CD8-positive, alpha-beta memory T cell (primary cell): Measurements from ENCODE around the gene PLEKHA6. TPM values are rescaled to one million over a fixed set of nuclear protein-coding genes. Genes with fewer than 3 reads are reported as not detected.

Source experiments
- CTCF ChIA-PET: fragments of 350-600 bp; sonication (Branson Sonifier 250); formaldehyde crosslinking; loops from one replicate; lab custom pipeline; 2021; ENCODE audit warnings: antibody characterized with exemption; lab: Charles Lee
- POLR2A ChIA-PET: fragments of 350-600 bp; sonication (Branson Sonifier 250); formaldehyde crosslinking; loops from one replicate; lab custom pipeline; 2021; ENCODE audit warnings: antibody characterized with exemption; lab: Charles Lee
- DNase-seq, 5 donors: peaks; one replicate each; pipeline versions ENCODE4 v3.0.0 to v3.0.0-alpha.2; 2020 to 2022; ENCODE audit warnings: mixed read lengths in 1 of 5
- H3K27ac ChIP-seq: one replicate; pipeline ENCODE4 v1.7.0; 2013; ENCODE audit warnings: low read depth, mild to moderate bottlenecking, low read length, moderate library complexity
- H3K27me3 ChIP-seq: 2 replicates; pipeline ENCODE4 v1.7.0; 2013; ENCODE audit warnings: low read length, mild to moderate bottlenecking; ENCODE audit not compliant: insufficient read depth, poor library complexity, severe bottlenecking
- H3K36me3 ChIP-seq: 2 replicates; pipeline ENCODE4 v1.7.0; 2013; ENCODE audit warnings: mild to moderate bottlenecking, low read length, moderate library complexity; ENCODE audit not compliant: insufficient read depth
- H3K4me1 ChIP-seq: 2 replicates; pipeline ENCODE4 v1.7.0; 2013; ENCODE audit warnings: mild to moderate bottlenecking, low read length, moderate library complexity; ENCODE audit not compliant: insufficient read depth
- H3K4me3 ChIP-seq: 2 replicates; pipeline ENCODE4 v1.7.0; 2013; ENCODE audit warnings: mild to moderate bottlenecking, low read length
- H3K9me3 ChIP-seq: 2 replicates; pipeline ENCODE4 v1.7.0; 2013; ENCODE audit warnings: mild to moderate bottlenecking, low read length
- H3K27ac Mint-ChIP-seq, 8 donors: one replicate each; pipeline ENCODE4 v1.8.0; 2020 to 2021; ENCODE audit warnings: mixed read lengths in 8 of 8, mild to moderate bottlenecking in 6 of 8, inconsistent platforms in 3 of 8, moderate library complexity in 3 of 8
- H3K27me3 Mint-ChIP-seq, 2 donors: one replicate each; pipeline ENCODE4 v1.8.0; 2020 to 2021; ENCODE audit warnings: mixed read lengths in 2 of 2, mild to moderate bottlenecking in 1 of 2, moderate library complexity in 1 of 2
- H3K36me3 Mint-ChIP-seq, 3 donors: one replicate each; pipeline ENCODE4 v1.8.0; 2020 to 2021; ENCODE audit warnings: mixed read lengths in 3 of 3, inconsistent platforms in 1 of 3, mild to moderate bottlenecking in 1 of 3
- H3K4me1 Mint-ChIP-seq, 3 donors: one replicate each; pipeline ENCODE4 v1.8.0; 2020 to 2021; ENCODE audit warnings: mixed read lengths in 3 of 3, inconsistent platforms in 1 of 3, mild to moderate bottlenecking in 1 of 3
- H3K4me3 Mint-ChIP-seq, 7 donors: one replicate each; pipeline ENCODE4 v1.8.0; 2020 to 2021; ENCODE audit warnings: mixed read lengths in 7 of 7, mild to moderate bottlenecking in 6 of 7, moderate library complexity in 4 of 7, inconsistent platforms in 2 of 7
- H3K9me3 Mint-ChIP-seq, 5 donors: one replicate each; pipeline ENCODE4 v1.8.0; 2020 to 2022; ENCODE audit warnings: mixed read lengths in 5 of 5, mild to moderate bottlenecking in 3 of 5, moderate library complexity in 2 of 5, inconsistent platforms in 1 of 5
- polyA plus RNA-seq: library from polyadenylated mRNA; unstranded; fragments of 300-500 nt; fragmentation: Illumina TruSeq; gene quantifications from one replicate; pipeline ENCODE4 v1.2.3, GENCODE V29; 2021
- total RNA-seq, 2 experiments: library from RNA; stranded (reverse); gene quantifications; one replicate each; pipeline ENCODE4 v1.2.3, GENCODE V29; 2021

PLEKHA6 gene
- total and polyA plus RNA-seq, 3 experiments from 2014 or later = 0.09 to 0.13 TPM; not detected in 1

DNA sequence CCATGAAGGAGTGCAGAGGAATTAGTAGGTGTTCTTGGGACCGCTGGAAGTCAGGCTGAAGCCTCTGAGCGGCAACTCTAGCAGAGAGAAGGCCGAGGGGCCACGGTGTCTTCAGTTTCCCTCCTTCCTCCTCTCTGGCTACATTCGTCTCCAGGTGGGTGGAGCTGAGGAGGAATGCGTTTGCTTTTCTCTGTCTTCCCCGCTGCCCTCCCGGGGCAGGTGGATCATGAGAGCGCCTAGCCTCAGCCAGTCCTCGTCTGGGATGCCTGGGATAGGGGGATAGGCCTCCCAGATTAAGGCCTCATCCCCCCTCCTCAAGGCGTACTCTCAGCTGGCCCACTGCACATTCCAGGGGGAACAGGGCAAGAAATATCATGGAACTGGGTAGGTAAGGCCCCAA, 138.5 kb downstream of the PLEKHA6 start:
- Mint-ChIP-seq H3K36me3 (no peaks in the 10 kb centered on the region), H3K9me3 (no peaks in the 10 kb centered on the region), H3K4me3 (no peak overlapping the region), H3K27ac (no peak overlapping the region), H3K4me1 (peaks cover 0 to 5% (median 0%) of the 10 kb centered on the region in 3 donors), H3K27me3 (peaks cover 1 to 10% of the 10 kb centered on the region in 2 donors)
- DNase-seq = no peak
- Histone ChIP-seq H3K4me3 (no peak overlapping the region), H3K27ac (no peak overlapping the region), H3K4me1 (no peaks in the 10 kb centered on the region), H3K36me3 (no peaks in the 10 kb centered on the region), H3K9me3 (no peaks in the 10 kb centered on the region), H3K27me3 (no peaks in the 10 kb centered on the region)
- ChIA-PET CTCF (no interaction called here), POLR2A (no interaction called here)

GRCh38 chr1:204219971-204220616, 139.6 kb downstream of the PLEKHA6 start:
- Mint-ChIP-seq H3K9me3 (no peaks in the 10 kb centered on the region), H3K27ac (no peak overlapping the region), H3K36me3 (no peaks in the 10 kb centered on the region), H3K4me1 (peaks cover 0 to 5% (median 0%) of the 10 kb centered on the region in 3 donors), H3K4me3 (no peak overlapping the region), H3K27me3 (peaks cover 1 to 10% of the 10 kb centered on the region in 2 donors)
- Histone ChIP-seq H3K9me3 (no peaks in the 10 kb centered on the region), H3K4me3 (no peak overlapping the region), H3K27me3 (no peaks in the 10 kb centered on the region), H3K4me1 (no peaks in the 10 kb centered on the region), H3K36me3 (no peaks in the 10 kb centered on the region), H3K27ac (no peak overlapping the region)
- POLR2A ChIA-PET = no interaction called here
- CTCF ChIA-PET = interaction anchor here (1.1 kb wide), 1 partner anchor 13 kb away, joined by 5 read pairs; no protein-coding TSS in a partner anchor
- DNase-seq = no peak

DNA sequence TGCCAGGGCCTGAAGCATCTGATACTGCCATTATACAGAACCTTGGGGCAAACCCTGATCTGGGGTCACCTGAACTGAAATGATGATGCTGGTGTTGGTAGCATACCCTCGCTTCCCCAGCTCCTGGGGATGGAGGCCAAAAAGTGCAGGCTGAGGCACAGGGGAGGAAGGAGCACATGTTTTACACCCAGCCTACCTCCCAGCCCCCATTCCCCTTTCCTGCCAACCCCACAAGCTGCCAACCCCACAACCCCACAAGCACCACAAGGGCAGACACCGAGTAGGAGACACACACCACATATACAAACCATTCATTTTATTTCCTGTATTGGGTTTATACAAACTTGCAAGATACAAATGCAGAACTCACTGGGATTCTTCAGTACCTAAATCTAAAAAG, 141.2 kb downstream of the PLEKHA6 start:
- ChIA-PET CTCF (no interaction called here), POLR2A (no interaction called here)
- Mint-ChIP-seq H3K4me1 (peaks cover 4 to 8% (median 5%) of the 10 kb centered on the region in 3 donors), H3K36me3 (no peaks in the 10 kb centered on the region), H3K4me3 (no peak overlapping the region), H3K27me3 (peaks cover 1 to 15% of the 10 kb centered on the region in 2 donors), H3K9me3 (no peaks in the 10 kb centered on the region), H3K27ac (no peak overlapping the region)
- no peaks in the 10 kb centered on the region for H3K36me3 ChIP-seq
- no peak overlapping the region for H3K27ac ChIP-seq
- H3K4me1 ChIP-seq = peaks cover 5% of the 10 kb centered on the region
- H3K4me3 ChIP-seq = no peak overlapping the region
- no peak for DNase-seq
- no peaks in the 10 kb centered on the region for H3K9me3 ChIP-seq
- H3K27me3 ChIP-seq = no peaks in the 10 kb centered on the region

DNA sequence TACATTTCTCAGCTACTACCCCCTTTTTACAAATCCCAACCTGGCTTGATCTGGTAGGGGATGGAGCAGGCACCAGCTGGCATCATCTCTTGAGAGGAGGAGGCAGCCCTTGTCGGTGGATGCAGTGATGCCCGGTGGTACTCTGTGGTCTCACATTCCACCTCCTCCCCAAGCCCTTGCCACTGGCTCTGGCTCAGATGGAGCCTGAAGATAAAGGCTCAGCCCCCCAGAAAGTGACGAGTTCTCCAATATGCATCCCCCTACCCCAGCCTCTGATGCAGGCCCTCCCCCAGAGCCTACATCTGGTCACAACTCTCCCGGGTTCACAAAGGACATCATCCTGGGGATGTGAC, 142.1 kb downstream of the PLEKHA6 start:
- H3K4me1 ChIP-seq = peaks cover 10% of the 10 kb centered on the region
- no peaks in the 10 kb centered on the region for H3K36me3 Mint-ChIP-seq
- H3K27ac Mint-ChIP-seq = no peak overlapping the region
- no peak overlapping the region for H3K4me3 Mint-ChIP-seq
- CTCF ChIA-PET = no interaction called here
- H3K27me3 Mint-ChIP-seq = peaks cover 1 to 15% of the 10 kb centered on the region in 2 donors
- H3K4me3 ChIP-seq = no peak overlapping the region
- H3K27ac ChIP-seq = no peak overlapping the region
- POLR2A ChIA-PET = no interaction called here
- H3K9me3 ChIP-seq = no peaks in the 10 kb centered on the region
- H3K4me1 Mint-ChIP-seq = peaks cover 4 to 8% (median 5%) of the 10 kb centered on the region in 3 donors
- H3K36me3 ChIP-seq = no peaks in the 10 kb centered on the region
- DNase-seq = no peak
- H3K27me3 ChIP-seq = no peaks in the 10 kb centered on the region
- no peaks in the 10 kb centered on the region for H3K9me3 Mint-ChIP-seq

GRCh38 chr1:204216880-204217647, 142.7 kb downstream of the PLEKHA6 start:
- Mint-ChIP-seq H3K27ac (no peak overlapping the region), H3K9me3 (no peaks in the 10 kb centered on the region), H3K4me1 (peaks cover 4 to 8% (median 5%) of the 10 kb centered on the region in 3 donors), H3K36me3 (no peaks in the 10 kb centered on the region), H3K4me3 (no peak overlapping the region), H3K27me3 (peaks cover 1 to 15% of the 10 kb centered on the region in 2 donors)
- peaks cover 10% of the 10 kb centered on the region for H3K4me1 ChIP-seq
- H3K27ac ChIP-seq = no peak overlapping the region
- ChIA-PET POLR2A (no interaction called here), CTCF (interaction anchor here (1.5 to 1.9 kb wide), 2 partner anchors 10 to 18 kb away, joined by 3 to 7 read pairs; no protein-coding TSS in a partner anchor)
- H3K36me3 ChIP-seq = no peaks in the 10 kb centered on the region
- no peak for DNase-seq
- H3K4me3 ChIP-seq = no peak overlapping the region
- no peaks in the 10 kb centered on the region for H3K27me3 ChIP-seq
- H3K9me3 ChIP-seq = no peaks in the 10 kb centered on the region

GRCh38 chr1:204216236-204216635, 143.5 kb downstream of the PLEKHA6 start:
- no peak overlapping the region for H3K27ac Mint-ChIP-seq
- CTCF ChIA-PET = interaction anchor here (1.5 to 1.9 kb wide), 2 partner anchors 9 to 18 kb away, joined by 3 to 7 read pairs; no protein-coding TSS in a partner anchor
- no peaks in the 10 kb centered on the region for H3K36me3 Mint-ChIP-seq
- Histone ChIP-seq H3K4me3 (no peak overlapping the region), H3K27ac (no peak overlapping the region), H3K36me3 (no peaks in the 10 kb centered on the region), H3K9me3 (no peaks in the 10 kb centered on the region), H3K27me3 (no peaks in the 10 kb centered on the region), H3K4me1 (peaks cover 10% of the 10 kb centered on the region)
- peaks cover 4 to 8% (median 5%) of the 10 kb centered on the region in 3 donors for H3K4me1 Mint-ChIP-seq
- H3K9me3 Mint-ChIP-seq = no peaks in the 10 kb centered on the region
- no peak for DNase-seq
- H3K27me3 Mint-ChIP-seq = peaks cover 1 to 15% of the 10 kb centered on the region in 2 donors
- H3K4me3 Mint-ChIP-seq = no peak overlapping the region
- POLR2A ChIA-PET = no interaction called here

DNA sequence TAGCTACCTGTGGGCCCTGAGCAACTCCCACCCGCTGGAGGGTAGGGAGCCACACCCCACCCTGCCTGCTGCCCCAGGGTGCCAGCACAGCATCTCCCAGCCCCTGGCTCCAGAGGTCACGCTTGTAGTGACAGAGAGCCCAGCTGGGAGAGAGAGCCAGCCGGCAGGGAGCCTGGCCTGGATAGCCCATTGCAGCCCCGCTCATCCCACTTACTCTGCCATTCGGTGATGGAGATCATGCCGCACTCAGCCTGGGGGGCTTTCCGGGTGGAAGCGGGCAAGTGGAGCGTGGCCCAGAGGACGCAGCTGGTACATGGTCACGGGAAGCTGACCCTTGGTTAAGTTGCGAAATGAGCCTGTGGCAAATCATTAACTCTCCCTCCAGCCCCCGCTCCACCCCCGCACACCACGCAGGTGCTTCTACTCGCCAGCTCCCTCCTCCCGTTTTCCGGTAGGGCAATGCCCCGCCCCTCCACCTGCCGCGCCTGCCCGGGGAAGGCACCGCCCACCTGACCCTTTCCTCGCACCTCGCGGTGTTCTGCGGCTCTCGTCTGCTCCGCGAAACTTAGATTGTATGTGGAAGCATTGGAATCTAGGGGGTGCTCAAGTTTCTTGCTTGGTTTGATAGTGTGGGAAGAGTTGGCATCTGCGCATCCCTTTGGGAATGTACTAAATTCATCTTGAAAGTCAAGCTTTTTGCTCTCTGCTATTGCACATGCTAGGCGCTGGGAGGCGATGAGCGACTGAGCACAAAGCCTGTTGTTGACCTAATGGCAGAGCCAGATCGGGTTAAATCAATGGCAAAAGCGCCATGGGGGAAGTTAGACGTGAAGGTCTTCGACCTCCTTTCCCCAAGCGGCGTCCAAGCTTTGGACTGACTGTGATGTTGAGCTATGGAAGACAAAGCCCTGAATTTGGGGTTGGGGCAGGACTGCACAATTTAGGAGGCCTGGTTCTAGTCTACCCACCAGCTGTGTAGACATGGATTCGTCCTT, 145.8 kb downstream of the PLEKHA6 start, which contains the start of gene GOLT1A:
Gene GOLT1A, minus strand, starts transcription at position 321 of the 995 bp plus-strand sequence. Its CDS starts 82 bp downstream, at position 239.
- POLR2A ChIA-PET = no interaction called here

More for the DNA sequence above, 145.8 kb downstream of the PLEKHA6 start, which contains the start of gene GOLT1A:
- no peaks in the 10 kb centered on the region for H3K36me3 ChIP-seq
- peak within 1 kb of the TSS; percentile 40 for H3K4me3 ChIP-seq
- Mint-ChIP-seq H3K36me3 (no peaks in the 10 kb centered on the region), H3K4me1 (peaks cover 4 to 8% (median 5%) of the 10 kb centered on the region in 3 donors), H3K27ac (peak within 1 kb of the TSS in 2 of 8 donors; percentile 38 to 47), H3K27me3 (peaks cover 6 to 21% of the 10 kb centered on the region in 2 donors), H3K4me3 (peak within 1 kb of the TSS in 6 of 7 donors; percentile 8 to 82 (median 44)), H3K9me3 (no peaks in the 10 kb centered on the region)
- DNase-seq = peak in 3 of 5 donors; percentile 13 to 40 (median 31)
- CTCF ChIA-PET = interaction anchor here (0.6 to 1.2 kb wide), 3 partner anchors 9 to 1440 kb away, joined by 3 to 4 read pairs (median 3); no protein-coding TSS in a partner anchor
- no peak within 1 kb of the TSS for H3K27ac ChIP-seq
- no peaks in the 10 kb centered on the region for H3K9me3 ChIP-seq
- no peaks in the 10 kb centered on the region for H3K27me3 ChIP-seq
- H3K4me1 ChIP-seq = peaks cover 10% of the 10 kb centered on the region
